ENCODE measurements around the gene CERK. TPM values are rescaled to one million over a fixed set of nuclear protein-coding genes. Genes with fewer than 3 reads are reported as not detected.
"Not testable (repeated sequence)": the region's sequence is repeated elsewhere in the genome, so short reads cannot be mapped to it uniquely, and the experiment has no call there.

The CERK gene
- total RNA-seq, 1 donor from 2014 or later: 63.2 TPM

DNA sequence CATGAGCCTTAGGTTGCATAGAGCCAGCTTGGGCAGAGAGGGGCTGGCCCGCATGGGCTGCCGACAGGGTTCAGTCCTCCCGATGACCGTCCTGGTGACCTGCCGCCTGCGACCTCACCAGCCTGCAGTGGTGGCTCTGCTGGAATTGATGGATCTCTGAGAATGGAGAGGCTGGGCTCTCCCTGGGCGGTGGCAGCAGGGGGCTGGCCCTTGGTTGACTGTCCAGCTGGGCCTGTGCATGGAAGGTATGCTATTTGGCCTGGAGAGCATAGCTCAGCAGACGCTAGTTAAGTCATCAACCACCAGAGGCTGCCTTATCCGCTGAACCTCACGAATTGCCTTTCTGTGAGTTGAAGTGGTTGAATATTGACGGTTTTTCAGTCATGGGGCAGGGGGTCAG lies 98.2 kb downstream of the CERK start:
- Mint-ChIP-seq H3K4me3 (no peak overlapping the region), H3K27me3 (no peaks in the 10 kb centered on the region), H3K36me3 (ENCODE audit: low read depth) (peaks cover 14% of the 10 kb centered on the region), H3K9me3 (peaks cover 10% of the 10 kb centered on the region), H3K27ac (no peak overlapping the region), H3K4me1 (peaks cover 6% of the 10 kb centered on the region)
- intact Hi-C loops (cut with micrococcal nuclease): no loop called here
- no peak for DNase-seq

DNA sequence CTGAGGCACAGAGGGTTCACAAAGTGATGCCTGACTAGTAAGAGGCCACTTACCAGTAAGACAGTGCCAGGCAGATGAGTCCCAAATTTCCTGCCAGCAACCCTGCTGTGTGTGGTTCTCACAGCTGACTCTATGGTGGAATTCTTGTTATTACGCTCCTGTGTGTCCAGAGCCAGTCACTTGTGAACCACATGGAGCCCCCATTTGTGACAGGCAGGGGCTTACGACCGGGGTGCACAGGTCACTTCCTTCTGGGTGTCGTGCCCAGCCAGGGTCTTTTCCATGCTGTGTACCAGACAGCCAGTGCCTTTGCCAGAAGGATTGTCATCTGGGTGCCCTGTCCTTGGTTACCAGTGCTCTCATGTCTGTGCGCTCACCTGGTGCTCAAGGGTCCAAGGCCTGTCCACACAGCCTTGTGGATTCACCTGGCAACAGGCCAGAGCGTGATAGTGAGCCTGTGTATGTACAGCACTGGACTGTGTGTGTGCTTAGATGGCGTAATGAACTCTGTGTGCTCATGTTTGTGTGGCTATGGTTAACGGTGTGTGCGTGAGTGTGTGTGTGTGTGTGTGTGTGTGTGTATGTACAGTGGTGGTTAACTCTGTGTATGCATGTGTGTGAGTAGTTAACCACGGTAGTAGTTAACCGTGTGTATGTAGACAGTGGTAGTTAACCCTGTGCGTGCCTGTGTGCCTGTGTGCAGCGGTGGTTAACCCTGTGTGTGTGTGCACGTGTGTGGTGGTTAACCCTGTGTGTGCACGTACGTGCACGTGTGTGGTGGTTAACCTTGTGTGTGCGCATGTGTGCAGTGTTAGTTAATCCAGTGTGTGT lies 99.2 kb downstream of the CERK start:
- H3K9me3 Mint-ChIP-seq: peaks cover 10% of the 10 kb centered on the region
- H3K27me3 Mint-ChIP-seq: no peaks in the 10 kb centered on the region
- H3K4me3 Mint-ChIP-seq: no peak overlapping the region
- no peak overlapping the region for H3K27ac Mint-ChIP-seq
- H3K4me1 Mint-ChIP-seq: peaks cover 4% of the 10 kb centered on the region
- no peak for DNase-seq
- H3K36me3 Mint-ChIP-seq (ENCODE audit: low read depth): peaks cover 11% of the 10 kb centered on the region
- intact Hi-C loops (cut with micrococcal nuclease): no loop called here

DNA sequence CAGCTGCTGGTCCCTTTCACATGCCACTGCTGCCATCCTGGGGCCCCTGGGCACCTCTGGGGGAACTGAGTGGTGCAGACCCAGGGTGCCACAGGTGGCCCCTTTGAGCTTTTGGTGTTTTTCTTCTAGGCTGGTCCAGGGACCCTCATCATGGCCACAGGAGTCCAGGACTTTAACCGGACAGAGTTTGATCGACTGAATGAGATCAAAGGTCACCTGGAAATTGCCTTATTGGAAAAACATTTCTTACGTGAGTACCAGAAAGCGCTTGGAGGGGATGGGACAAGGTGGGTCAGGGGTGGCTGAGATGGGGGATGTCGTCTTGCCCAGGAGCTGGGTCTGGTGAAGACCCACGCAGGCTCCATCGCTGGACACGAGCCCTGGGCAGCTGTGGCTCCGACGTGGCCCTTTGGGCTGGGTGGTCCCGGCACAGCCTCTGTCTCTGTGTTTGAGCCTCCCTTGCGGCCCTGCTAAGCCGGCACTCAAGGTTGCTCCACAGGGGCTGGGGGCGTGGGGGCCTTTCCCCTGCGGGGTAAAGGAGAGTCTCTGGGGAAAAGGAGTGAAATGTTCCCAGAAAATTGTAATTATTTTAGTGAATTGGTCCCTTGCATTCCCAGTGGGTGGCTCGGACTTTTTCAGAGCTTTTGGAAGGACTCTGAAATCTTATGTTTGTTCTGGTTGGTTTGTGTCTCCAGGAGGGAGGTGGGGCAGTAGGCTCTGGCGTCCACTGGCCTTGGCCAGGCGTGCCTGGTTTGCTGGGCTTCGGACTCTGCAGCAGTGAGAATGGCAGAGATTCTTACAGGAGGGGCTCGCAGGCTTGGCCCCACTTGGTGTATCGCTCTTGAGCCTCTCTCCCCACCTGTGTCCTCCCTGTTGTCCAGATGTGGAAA lies 100.1 kb downstream of the CERK start:
- peaks cover 7% of the 10 kb centered on the region for H3K36me3 Mint-ChIP-seq (ENCODE audit: low read depth)
- no peaks in the 10 kb centered on the region for H3K27me3 Mint-ChIP-seq
- H3K9me3 Mint-ChIP-seq: peaks cover 3% of the 10 kb centered on the region
- no peak overlapping the region for H3K4me3 Mint-ChIP-seq
- intact Hi-C loops (cut with micrococcal nuclease): no loop called here
- no peak for DNase-seq
- peaks cover 2% of the 10 kb centered on the region for H3K4me1 Mint-ChIP-seq
- H3K27ac Mint-ChIP-seq: no peak overlapping the region

DNA sequence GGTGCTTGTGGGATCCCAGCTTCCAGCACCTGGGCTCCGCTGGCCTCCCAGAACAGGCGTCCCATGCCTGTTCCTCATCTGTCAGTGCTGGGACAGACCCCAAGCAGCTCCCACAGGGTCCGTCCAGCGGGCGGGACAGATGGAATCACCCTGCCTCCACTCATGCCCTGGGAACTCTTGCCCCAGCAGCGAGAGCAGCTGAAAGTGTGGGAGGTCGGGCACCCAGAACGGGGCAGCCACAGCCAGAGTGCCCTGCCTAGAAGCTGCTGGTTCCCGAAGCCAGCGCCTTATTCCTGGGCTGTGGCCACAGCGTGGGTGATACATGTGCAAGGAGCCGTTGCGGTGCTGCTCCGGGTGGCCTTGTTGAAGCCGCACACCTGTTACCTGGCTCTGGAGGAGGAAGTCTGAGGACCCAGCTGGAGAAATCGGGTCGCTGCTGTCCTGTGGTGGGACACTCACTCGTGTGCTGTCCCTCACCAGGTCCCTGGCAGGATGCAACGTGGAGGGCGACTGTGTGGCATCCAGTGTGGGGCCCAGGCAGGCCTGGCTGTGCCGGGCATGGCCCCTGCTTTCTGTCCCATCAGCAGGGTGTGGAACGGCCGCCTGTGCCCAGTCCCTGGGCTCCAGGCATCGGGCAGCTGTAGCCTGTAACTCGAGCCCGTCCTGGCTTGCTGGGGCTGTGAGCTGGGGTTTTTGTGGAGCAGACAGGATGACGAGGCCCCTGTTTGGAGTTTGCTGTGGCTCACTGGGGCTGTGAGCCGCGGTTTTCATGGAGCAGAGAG lies 101.6 kb downstream of the CERK start:
- intact Hi-C loops (cut with micrococcal nuclease): no loop called here
- H3K27me3 Mint-ChIP-seq: no peaks in the 10 kb centered on the region
- H3K27ac Mint-ChIP-seq: no peak overlapping the region
- peaks cover 3% of the 10 kb centered on the region for H3K36me3 Mint-ChIP-seq (ENCODE audit: low read depth)
- H3K9me3 Mint-ChIP-seq: no peaks in the 10 kb centered on the region
- peaks cover 2% of the 10 kb centered on the region for H3K4me1 Mint-ChIP-seq
- DNase-seq: no peak
- no peak overlapping the region for H3K4me3 Mint-ChIP-seq

DNA sequence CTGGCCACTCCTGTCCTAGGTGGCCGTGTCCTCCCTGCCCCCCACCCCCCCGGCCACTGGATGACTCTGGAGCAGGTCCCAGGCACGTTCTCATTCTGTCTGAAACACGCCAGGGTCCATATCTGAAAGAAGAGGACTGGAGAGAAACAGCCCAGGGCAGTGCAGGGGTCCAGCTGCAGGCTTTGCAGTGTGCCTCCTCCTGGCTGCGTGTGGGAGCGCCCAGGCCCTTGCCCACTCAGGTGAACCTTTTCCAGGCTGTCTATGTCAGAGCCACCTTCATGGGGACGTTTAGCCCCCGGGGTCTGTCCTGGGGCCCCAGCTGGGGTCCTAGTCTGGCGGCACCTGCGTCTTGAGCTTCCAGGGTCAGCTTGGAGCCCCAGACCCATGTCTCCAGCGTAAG lies 102.3 kb downstream of the CERK start:
- no peak overlapping the region for H3K27ac Mint-ChIP-seq
- no peaks in the 10 kb centered on the region for H3K27me3 Mint-ChIP-seq
- intact Hi-C loops (cut with micrococcal nuclease): no loop called here
- peaks cover 2% of the 10 kb centered on the region for H3K4me1 Mint-ChIP-seq
- no peak overlapping the region for H3K4me3 Mint-ChIP-seq
- no peaks in the 10 kb centered on the region for H3K36me3 Mint-ChIP-seq (ENCODE audit: low read depth)
- no peaks in the 10 kb centered on the region for H3K9me3 Mint-ChIP-seq
- DNase-seq: no peak

DNA sequence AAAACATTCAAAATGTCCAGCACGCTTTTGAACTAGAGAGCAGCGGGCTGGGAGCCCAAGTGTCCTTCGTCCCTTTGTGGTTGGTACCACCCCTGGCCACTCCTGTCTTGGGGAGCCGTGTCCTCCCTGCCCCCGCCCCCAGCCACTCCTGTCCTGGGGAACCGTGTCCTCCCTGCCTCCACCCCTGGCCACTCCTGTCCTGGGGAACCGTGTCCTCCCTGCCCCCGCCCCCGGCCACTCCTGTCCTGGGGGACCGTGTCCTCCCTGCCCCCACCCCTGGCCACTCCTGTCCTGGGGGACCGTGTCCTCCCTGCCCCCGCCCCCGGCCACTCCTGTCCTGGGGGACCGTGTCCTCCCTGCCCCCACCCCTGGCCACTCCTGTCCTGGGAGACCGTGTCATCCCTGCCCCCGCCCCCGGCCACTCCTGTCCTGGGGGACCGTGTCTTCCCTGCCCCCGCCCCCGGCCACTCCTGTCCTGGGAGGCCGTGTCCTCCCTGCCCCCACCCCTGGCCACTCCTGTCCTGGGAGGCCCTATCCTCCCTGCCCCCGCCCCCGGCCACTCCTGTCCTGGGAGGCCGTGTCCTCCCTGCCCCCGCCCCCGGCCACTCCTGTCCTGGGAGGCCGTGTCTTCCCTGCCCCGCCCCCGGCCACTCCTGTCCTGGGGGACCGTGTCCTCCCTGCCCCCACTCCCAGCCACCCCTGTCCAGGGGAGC lies 102.9 kb downstream of the CERK start:
- H3K36me3 Mint-ChIP-seq (ENCODE audit: low read depth); H3K27ac Mint-ChIP-seq; H3K9me3 Mint-ChIP-seq; H3K4me1 Mint-ChIP-seq; DNase-seq; H3K4me3 Mint-ChIP-seq; intact Hi-C loops (cut with micrococcal nuclease); H3K27me3 Mint-ChIP-seq: not testable (repeated sequence)

Other genes starting within 250 kb of the CERK start
- 0.36 and 0.37 TPM in 2 replicates for gene CELSR1, start 200.6 kb downstream of the CERK start, total RNA-seq
- 63.8 and 66.1 TPM in 2 replicates for gene GRAMD4, start 117.9 kb downstream of the CERK start, total RNA-seq
- gene TBC1D22A, start 24.4 kb upstream of the CERK start, total RNA-seq: 39.2 and 41.0 TPM in 2 replicates

All from activated CD4-positive, alpha-beta T cell treated with anti-CD3 and anti-CD28 coated beads, Interleukin-2, amount 10 ng/mL, durations not matched to agents 24 days and 14 days (primary cell).